Stimulated activated CD4-positive, alpha-beta T cell treated with anti-CD3 and anti-CD28 coated beads, Interleukin-15, amount 100 ng/mL, for 24 hours (primary cell): ENCODE data around the gene PREB.

Source experiments
- DNase-seq: peaks from one replicate; pipeline ENCODE4 v3.0.0-alpha.2; 2020

Gene PREB

GRCh38 chr2:27152102-27152795 lies 17.8 kb upstream of the PREB start:
- DNase-seq: no peak

GRCh38 chr2:27150639-27151230 lies 16.3 kb upstream of the PREB start:
- DNase-seq: no peak

GRCh38 chr2:27149570-27150405 lies 15.4 kb upstream of the PREB start:
- no peak for DNase-seq

- DNase-seq: no peak
Observed at GRCh38 chr2:27148801-27149439, 14.5 kb upstream of the PREB start, which contains the start of gene TCF23. TSS of gene TCF23 (plus strand) at chr2:27149004. CDS start at chr2:27149134, 130 bp downstream.

- no peak for DNase-seq
Observed at GRCh38 chr2:27147935-27148334, 13.5 kb upstream of the PREB start.

GRCh38 chr2:27145682-27146081 lies 11.2 kb upstream of the PREB start:
- no peak for DNase-seq

GRCh38 chr2:27143285-27143684 lies 8.8 kb upstream of the PREB start:
- no peak for DNase-seq

GRCh38 chr2:27139310-27139709 lies 4.9 kb upstream of the PREB start, which contains the start of gene PRR30:
TSS of gene PRR30 (minus strand) at chr2:27139410. CDS start at chr2:27138329, 1,081 bp downstream.
- no peak for DNase-seq

GRCh38 chr2:27138111-27138510 lies 3.7 kb upstream of the PREB start:
- no peak for DNase-seq

GRCh38 chr2:27137322-27137935 lies 3.0 kb upstream of the PREB start:
- no peak for DNase-seq

- no peak for DNase-seq
Observed at GRCh38 chr2:27136751-27137150, 2.3 kb upstream of the PREB start.

- no peak for DNase-seq
Observed at GRCh38 chr2:27135478-27135955, 1.1 kb upstream of the PREB start.

- no peak for DNase-seq
Observed at GRCh38 chr2:27134781-27135477, 493 bp upstream of the PREB start.

- peak; percentile 47 for DNase-seq
Observed at GRCh38 chr2:27133195-27133875, 1.1 kb downstream of the PREB start.

GRCh38 chr2:27131429-27131828 lies 3.0 kb downstream of the PREB start:
- no peak for DNase-seq

- no peak for DNase-seq
Observed at GRCh38 chr2:27130396-27130795, 4.0 kb downstream of the PREB start.

GRCh38 chr2:27128668-27129571 lies 5.5 kb downstream of the PREB start:
- DNase-seq: no peak

- DNase-seq: no peak
Observed at GRCh38 chr2:27127883-27128667, 6.4 kb downstream of the PREB start.

- DNase-seq: no peak
Observed at GRCh38 chr2:27126252-27126710, 8.2 kb downstream of the PREB start.
